Measurements from ENCODE around the gene KANK2. TPM values are rescaled to one million over a fixed set of nuclear protein-coding genes. Genes with fewer than 3 reads are reported as not detected.

KANK2 gene
- 23.0 TPM for total RNA-seq (ENCODE audit: unreplicated experiment)
- long read RNA-seq, partial matches to known transcripts = 1 of 5 reads
- long read RNA-seq, other reads (novel, unspliced or antisense) = 4 of 5 reads

GRCh38 chr19:11197291-11198174 lies at the start of gene KANK2:
Gene KANK2, minus strand, starts transcription at chr19:11197545. Its CDS starts 3,034 bp downstream, at chr19:11194511.
- H3K27ac Mint-ChIP-seq (ENCODE audit: unreplicated experiment) = peak within 1 kb of the TSS; percentile 8
- TF ChIP-seq CTCF (IDR thresholded peaks at IDR 0.05; ENCODE audit: partially characterized antibody, unreplicated experiment) = no peak
- H3K9me3 Mint-ChIP-seq (ENCODE audit: unreplicated experiment) = peaks cover 3% of the 10 kb centered on the region
- H3K27me3 Mint-ChIP-seq (ENCODE audit: unreplicated experiment) = no peaks in the 10 kb centered on the region
- peak within 1 kb of the TSS; percentile 85 for H3K4me3 Mint-ChIP-seq (ENCODE audit: unreplicated experiment)
- peaks cover 3% of the 10 kb centered on the region for H3K36me3 Mint-ChIP-seq (ENCODE audit: unreplicated experiment)
- peak; percentile 81 for DNase-seq
- no peaks in the 10 kb centered on the region for H3K4me1 Mint-ChIP-seq (ENCODE audit: low read depth, unreplicated experiment)

- no peak overlapping the region for H3K4me3 Mint-ChIP-seq (ENCODE audit: unreplicated experiment)
- H3K4me1 Mint-ChIP-seq (ENCODE audit: low read depth, unreplicated experiment) = no peaks in the 10 kb centered on the region
- peaks cover 1% of the 10 kb centered on the region for H3K9me3 Mint-ChIP-seq (ENCODE audit: unreplicated experiment)
- no peak overlapping the region for H3K27ac Mint-ChIP-seq (ENCODE audit: unreplicated experiment)
- no peak for TF ChIP-seq CTCF (IDR thresholded peaks at IDR 0.05; ENCODE audit: partially characterized antibody, unreplicated experiment)
- DNase-seq = no peak
- H3K36me3 Mint-ChIP-seq (ENCODE audit: unreplicated experiment) = no peaks in the 10 kb centered on the region
- peaks cover 8% of the 10 kb centered on the region for H3K27me3 Mint-ChIP-seq (ENCODE audit: unreplicated experiment)
Measured at GRCh38 chr19:11246941-11247340, 49.6 kb upstream of the KANK2 start.

DNA sequence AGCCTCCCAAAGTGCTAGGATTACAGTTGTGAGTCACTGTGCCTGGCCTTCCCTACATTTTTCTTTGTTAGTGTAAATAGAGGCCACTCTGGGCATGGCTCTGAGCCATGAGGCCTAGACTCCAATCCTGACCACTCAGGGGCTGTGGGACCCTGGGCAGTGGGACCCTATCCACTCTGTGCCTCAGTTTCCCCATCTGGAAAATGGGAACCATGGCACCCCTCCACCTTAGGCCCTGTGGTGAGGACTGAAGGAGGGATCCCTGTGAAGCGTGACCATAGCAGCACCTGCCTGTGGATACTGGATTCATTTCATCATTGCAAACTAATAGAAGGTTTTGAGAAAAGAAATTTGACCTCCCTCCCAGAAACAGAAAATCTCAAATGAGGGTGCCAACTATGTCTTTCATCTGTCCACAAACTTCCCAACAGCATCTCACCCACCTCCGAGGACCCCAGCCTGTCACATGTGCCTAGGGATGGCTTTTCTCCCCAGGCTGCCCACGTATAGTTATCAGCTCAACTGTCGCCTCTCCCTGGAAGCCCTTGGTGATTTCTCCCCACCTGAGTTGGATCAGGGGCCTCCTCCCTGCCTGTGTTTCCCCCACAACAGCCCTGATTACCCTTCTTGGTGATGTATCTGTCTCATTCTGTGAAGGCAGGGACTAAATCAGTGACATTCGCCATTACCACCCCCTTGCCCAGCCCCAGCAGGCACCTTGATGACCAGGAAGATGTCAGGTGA lies 47.7 kb upstream of the KANK2 start:
- Mint-ChIP-seq H3K4me1 (ENCODE audit: low read depth, unreplicated experiment) (no peaks in the 10 kb centered on the region), H3K4me3 (ENCODE audit: unreplicated experiment) (no peak overlapping the region), H3K9me3 (ENCODE audit: unreplicated experiment) (peaks cover 3% of the 10 kb centered on the region), H3K27ac (ENCODE audit: unreplicated experiment) (no peak overlapping the region), H3K27me3 (ENCODE audit: unreplicated experiment) (peaks cover 13% of the 10 kb centered on the region), H3K36me3 (ENCODE audit: unreplicated experiment) (no peaks in the 10 kb centered on the region)
- no peak for TF ChIP-seq CTCF (IDR thresholded peaks at IDR 0.05; ENCODE audit: partially characterized antibody, unreplicated experiment)
- no peak for DNase-seq

GRCh38 chr19:11243798-11244169 lies 46.4 kb upstream of the KANK2 start:
- H3K4me3 Mint-ChIP-seq (ENCODE audit: unreplicated experiment) = peak overlapping the region; percentile 42
- no peak for TF ChIP-seq CTCF (IDR thresholded peaks at IDR 0.05; ENCODE audit: partially characterized antibody, unreplicated experiment)
- no peaks in the 10 kb centered on the region for H3K4me1 Mint-ChIP-seq (ENCODE audit: low read depth, unreplicated experiment)
- DNase-seq = no peak
- H3K27ac Mint-ChIP-seq (ENCODE audit: unreplicated experiment) = no peak overlapping the region
- no peaks in the 10 kb centered on the region for H3K36me3 Mint-ChIP-seq (ENCODE audit: unreplicated experiment)
- H3K27me3 Mint-ChIP-seq (ENCODE audit: unreplicated experiment) = peaks cover 13% of the 10 kb centered on the region
- peaks cover 3% of the 10 kb centered on the region for H3K9me3 Mint-ChIP-seq (ENCODE audit: unreplicated experiment)

Data from glutamatergic neuron (in vitro differentiated cells).